Neural cell (in vitro differentiated cells): ENCODE measurements around the gene CLIC6.

ENCODE experiments used
- EP300 ChIP-seq: fragments of 450-650 bp; conservative IDR thresholded peaks from 2 replicates; pipeline ENCODE4 v1.6.1; 2014; ENCODE audit warnings: antibody characterized with exemption, mild to moderate bottlenecking, moderate library complexity; ENCODE audit not compliant: poor library complexity, severe bottlenecking
- EZH2 ChIP-seq: fragments of 200-600, 300-800 bp; shearing (Covaris generic), sonication (generic); IDR thresholded peaks from 2 replicates; pipeline ENCODE4 v1.6.1; 2014; ENCODE audit warnings: antibody characterized with exemption, low read length, borderline replicate concordance, mild to moderate bottlenecking; ENCODE audit not compliant: insufficient read depth, poor library complexity, severe bottlenecking
- POLR2AphosphoS5 ChIP-seq: IDR thresholded peaks from 2 replicates; pipeline ENCODE4 v1.6.1; 2012
- REST ChIP-seq: IDR thresholded peaks from 2 replicates; pipeline ENCODE4 v1.6.1; 2012; ENCODE audit warnings: borderline replicate concordance
- TAF1 ChIP-seq: IDR thresholded peaks from 2 replicates; pipeline ENCODE4 v1.6.1; 2012; ENCODE audit warnings: low read depth
- TF ChIP-seq, protein P1 (sequence below): fragments of 450-650 bp; IDR thresholded peaks from 2 replicates; pipeline ENCODE4 v1.5.1; 2014; ENCODE audit warnings: antibody characterized with exemption, mild to moderate bottlenecking, moderate library complexity; ENCODE audit not compliant: poor library complexity, severe bottlenecking

DNA sequence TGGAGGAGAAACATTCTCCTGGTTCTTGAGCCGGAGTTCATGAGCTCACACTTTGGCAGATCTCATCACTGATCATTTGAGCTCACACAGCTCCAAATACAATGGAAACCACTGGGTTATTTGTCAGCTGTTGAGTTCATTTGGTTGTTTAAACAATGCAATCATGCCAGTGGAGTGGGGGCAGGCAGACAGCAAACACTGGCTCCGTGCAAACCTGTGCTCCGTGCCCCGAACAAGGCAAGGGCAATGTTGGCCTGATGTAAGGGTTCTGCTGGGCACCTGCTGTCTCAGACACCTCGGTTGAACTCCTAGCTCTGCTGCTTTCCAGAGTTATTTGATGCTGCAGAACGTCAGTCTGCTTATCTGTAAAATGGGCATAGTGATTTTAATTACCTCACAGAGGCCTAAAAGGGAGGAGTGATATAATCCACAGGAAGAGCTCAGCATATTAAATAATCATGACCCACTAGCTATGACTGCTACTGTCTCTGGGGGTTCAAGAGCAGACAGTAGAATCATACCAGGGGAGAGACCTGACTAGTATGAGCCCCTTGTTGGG lies 20.0 kb upstream of the CLIC6 start:
- TF ChIP-seq, protein P1, sequence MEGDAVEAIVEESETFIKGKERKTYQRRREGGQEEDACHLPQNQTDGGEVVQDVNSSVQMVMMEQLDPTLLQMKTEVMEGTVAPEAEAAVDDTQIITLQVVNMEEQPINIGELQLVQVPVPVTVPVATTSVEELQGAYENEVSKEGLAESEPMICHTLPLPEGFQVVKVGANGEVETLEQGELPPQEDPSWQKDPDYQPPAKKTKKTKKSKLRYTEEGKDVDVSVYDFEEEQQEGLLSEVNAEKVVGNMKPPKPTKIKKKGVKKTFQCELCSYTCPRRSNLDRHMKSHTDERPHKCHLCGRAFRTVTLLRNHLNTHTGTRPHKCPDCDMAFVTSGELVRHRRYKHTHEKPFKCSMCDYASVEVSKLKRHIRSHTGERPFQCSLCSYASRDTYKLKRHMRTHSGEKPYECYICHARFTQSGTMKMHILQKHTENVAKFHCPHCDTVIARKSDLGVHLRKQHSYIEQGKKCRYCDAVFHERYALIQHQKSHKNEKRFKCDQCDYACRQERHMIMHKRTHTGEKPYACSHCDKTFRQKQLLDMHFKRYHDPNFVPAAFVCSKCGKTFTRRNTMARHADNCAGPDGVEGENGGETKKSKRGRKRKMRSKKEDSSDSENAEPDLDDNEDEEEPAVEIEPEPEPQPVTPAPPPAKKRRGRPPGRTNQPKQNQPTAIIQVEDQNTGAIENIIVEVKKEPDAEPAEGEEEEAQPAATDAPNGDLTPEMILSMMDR = no peak
- TF ChIP-seq EP300 = no peak
- no peak for TF ChIP-seq EZH2
- TF ChIP-seq POLR2AphosphoS5 = no peak
- no peak for TF ChIP-seq TAF1
- no peak for TF ChIP-seq REST
